COLO668 (cell line): ENCODE data around the gene MED9.

ENCODE experiments used
- DNase-seq: peaks from one replicate; lab custom pipeline; 2025; ENCODE audit not compliant: unreplicated experiment; lab: John Stamatoyannopoulos, UW

The MED9 gene

GRCh38 chr17:17503566-17504130 is 26.8 kb downstream of the MED9 start:
- DNase-seq = no peak

DNA sequence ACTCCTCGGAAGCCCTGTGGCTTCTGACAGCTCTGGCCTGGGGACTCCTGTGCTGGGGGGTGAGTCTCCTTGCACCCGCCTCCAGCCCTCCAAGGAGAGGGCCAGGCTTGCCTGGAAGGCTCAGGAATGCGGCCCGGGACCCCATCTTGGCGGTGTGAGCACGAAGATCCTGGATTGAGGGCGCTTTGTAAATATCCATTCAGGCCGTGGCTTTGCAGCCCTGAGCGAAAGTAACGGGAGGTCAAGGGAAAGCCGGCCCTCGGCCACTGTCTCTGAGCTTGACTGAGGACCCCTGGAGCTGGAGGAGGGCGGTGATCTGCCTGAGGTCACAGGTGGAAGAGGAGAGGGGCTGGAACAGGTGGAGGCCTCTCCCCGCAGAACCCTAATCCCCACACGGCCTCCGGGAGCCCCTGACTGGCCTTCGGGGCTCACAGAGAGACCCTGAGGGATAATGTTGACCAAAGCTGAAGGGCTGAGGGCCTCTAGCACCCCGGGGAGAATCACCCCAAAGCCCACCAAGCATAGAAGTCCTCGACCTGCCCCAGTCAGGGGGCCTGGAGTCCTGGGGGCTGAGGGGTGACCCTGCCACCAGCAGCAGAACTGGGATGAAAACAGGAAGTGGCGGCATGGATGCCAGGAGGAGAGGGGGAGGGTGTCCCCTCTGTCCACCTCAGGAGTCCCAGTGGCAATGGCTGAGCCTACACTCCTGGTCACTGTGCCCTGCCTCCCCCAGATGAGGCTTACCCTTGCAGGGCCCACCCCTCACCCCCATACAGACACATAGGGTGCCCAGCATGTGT is 27.7 kb downstream of the MED9 start:
- DNase-seq = no peak

DNA sequence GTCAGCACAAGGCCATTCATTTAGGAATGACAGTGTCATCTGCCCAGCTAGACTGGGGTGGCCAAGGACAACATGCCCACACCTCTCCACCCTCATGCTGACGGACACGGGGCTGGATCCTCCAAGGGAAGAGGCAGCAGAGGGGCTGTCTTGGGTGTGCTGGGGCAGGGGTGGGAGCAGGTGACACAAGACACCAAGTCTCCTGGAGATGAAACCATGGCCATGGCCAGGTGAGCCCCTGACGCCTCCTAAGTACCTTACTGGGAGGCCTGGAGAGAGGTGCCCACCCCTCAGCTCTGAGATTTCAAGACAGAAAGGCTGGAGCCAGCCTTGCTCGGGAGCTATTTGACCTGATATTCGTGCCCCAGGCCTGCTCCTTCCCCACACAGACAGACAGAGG is 28.4 kb downstream of the MED9 start:
- no peak for DNase-seq

DNA sequence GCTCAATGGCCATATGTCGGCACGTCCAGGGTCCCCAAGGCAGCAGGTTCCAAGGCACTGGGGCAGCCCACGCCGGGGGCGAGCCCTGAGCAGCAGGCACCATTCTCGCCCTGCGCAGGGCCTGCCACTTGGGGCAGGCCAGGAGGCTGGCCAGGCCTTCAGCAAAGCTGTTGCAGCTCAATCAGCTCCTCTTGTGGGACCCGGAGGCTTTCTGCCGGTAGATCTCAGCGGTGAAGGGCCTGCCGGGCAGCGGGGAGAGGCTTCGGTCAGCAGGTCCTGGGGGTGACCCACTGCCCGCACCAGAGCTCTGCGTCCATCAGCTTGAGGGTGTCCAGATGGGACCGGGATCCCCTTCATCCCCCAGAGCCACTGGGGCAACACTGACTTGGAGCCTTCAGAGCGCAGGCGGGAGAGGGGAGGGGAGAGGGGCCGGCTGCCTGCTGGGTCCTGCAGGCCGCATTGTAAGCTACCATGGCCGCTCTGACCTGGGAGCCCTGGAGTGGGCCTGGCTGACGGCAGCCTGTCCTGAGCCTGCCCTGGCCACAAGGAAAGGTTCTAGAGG is 28.9 kb downstream of the MED9 start:
- DNase-seq = no peak

- DNase-seq = no peak
Observed at GRCh38 chr17:17506181-17506741, 29.5 kb downstream of the MED9 start.

DNA sequence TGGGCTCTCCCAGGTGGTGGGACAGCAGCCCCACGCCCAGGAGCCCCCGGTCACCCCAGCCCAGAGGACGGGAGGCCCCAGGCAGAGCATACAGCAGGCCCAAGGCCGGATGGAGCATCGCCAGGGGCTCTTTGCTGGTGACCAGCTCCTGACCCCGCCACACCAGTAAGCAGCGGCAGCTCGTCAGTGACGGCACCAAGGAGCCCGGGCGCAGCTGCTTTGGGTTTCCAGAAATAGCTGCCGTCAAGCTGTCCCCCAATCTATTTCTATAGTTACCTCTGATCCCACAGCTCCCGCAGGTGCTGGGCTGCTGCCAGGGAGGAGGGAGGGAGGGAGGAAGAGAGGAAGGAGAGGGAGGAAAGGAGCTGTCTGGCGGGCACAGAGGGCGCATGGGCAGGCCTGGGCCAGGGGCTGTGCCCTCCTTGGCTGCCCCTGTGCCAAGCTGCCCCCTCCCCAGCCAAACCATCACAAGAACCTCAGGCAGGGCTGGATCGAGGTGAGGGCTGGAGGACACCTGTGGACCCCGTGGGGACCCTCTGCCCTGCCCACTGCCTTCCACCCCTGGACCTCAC is 30.2 kb downstream of the MED9 start:
- DNase-seq = peak; percentile 42

DNA sequence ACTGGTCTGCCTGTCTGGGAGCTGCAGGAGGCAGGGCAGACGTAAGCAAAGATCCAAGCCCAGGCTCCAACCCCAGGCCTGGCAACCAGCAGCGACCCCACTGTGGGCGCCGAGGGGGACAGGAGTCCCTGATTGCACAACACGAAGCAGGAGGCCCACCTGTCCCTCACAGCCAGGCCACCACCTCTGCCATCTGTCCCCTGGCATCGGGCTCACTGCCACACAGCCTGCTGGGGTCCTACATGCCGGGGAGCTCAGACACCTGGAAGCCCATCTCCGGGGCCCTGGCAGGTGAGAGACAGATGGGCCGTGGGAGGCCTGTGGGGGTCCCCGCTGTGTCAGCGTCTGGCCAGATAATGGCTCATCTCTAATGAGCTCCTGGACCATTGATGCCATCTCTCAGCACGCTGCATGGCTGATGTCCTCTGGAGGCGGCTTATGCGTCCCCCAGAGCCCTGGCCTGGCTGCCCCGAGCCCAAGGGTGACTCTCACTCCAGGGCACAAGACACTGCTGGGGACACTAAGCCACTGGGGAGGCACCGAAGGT is 30.7 kb downstream of the MED9 start:
- DNase-seq = no peak

GRCh38 chr17:17508019-17508535 is 31.3 kb downstream of the MED9 start:
- no peak for DNase-seq

DNA sequence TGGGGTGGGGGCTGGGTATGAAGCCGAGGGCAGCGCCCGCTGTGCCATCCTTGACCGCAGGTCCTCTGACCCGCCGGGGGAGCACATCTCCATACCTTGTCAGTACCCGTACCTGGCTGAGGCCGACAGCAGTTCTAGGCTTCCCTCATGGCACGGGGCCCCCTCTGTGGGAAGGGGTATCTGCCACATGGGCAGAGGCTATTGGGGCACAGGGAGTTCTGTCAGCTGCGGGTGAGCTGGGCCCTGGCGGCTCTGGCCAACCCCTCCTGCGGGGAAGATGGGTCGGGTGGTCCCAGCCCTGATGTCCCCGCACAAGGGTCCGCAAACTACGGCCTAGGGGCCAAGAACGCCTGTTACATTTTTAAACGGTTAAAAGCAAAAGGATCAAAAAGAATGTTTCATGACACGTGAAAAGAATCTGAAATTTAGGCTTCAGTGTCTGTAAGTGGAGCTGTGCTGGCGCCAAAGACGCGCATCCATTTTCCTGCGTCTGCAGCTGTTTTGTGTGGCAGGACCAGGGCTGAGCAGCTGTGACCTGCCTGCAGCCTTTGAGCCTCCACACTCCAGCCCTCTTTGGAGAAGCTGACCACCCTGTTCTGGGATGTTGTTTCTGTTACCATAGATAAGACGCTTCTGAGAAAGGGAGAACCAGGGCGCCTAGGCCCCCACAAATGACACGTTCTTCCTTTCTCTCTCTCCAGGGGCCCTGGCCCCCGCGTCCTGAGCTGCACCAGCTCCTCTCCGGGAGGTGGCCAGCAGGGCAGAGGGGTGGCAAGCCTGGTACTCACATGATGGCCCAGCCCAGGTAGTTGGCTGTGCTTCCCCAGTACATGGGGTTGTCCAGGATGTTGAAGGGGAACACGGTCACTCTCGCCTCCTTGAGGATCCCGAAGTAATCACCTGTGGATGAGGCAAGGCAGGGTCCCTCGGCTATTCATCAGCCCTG is 32.1 kb downstream of the MED9 start:
- no peak for DNase-seq

DNA sequence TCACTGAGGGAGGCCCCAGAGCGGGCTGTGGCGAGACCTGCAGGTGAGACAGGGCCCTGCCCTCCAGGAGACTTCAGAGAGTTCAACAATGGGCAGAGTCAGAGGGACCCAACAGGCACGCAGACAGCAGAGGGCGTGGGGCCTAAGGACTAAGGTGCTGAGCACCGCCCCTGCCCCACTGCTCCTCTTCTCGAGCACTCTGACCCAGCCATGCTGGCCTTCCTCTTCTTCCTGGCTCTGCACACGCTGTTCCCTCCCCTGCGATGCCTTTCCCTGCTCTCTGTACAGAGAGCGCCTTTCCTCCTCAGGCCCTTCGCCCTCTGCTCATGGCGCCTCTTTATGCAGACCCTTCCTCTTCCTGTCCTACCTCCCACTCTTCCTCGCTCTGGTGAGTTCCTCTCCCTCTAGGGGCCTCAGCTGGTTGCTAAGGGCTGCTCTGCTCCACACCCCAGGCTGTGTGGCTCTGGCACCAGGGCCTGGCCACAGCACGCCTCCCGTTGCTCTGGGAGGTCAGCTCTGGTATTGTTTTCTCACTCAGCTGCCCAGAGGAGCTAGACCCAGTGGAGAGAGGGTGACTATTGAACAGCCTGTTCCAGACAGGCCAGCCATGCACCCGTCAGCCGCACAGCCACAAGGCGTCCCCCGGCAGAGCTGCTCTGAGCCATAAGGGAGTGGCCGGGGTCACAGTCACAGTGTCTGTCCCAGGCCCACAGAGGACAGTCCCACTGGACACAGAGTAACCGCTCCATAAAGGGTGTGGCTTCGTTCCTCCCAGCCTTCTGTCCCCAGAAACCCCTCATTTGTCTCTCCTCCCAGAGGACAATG is 33.0 kb downstream of the MED9 start:
- no peak for DNase-seq

DNA sequence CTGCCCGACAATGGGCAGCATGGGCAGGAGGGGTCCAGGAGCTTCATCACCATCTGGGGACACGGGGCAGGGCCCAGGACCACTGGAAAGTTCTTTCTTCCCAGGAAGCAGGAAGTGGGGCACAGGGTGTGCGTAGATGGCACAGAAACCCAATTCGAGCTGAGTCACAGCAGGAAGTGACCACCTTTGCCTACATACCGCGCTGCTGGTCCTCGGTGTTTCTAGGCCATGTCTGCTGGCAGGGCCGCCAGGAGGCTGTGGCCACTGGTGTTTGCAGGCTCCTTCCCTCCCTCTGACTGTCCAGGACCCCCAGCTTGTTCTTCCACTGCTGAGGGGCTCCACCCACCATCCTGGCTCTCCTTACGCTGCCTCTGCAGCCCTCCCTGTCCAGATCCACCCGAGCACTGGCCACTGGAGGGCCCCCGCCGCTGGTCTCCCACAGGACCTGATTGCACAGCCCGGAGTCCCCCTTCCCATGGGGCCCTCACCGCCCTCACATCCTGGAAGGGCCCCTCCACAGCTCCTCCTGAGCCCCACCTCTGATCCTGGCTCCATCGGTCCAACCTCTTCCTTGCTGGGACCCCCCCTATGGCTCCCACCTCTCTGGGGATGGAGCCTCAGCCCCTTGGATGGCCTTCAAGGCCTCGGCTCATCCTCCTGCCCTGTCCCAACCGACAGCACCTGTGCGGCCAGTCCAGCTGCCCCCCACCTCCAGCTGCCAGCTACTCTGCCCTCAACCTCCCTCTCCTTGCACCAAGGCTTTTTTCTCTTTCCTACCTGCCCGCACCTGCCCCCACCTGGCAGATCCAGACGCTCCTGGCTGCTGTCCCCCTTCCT is 33.9 kb downstream of the MED9 start:
- DNase-seq = no peak

- no peak for DNase-seq
Observed at GRCh38 chr17:17511293-17511741, 34.5 kb downstream of the MED9 start.

GRCh38 chr17:17511881-17512858 is 35.4 kb downstream of the MED9 start:
- no peak for DNase-seq

GRCh38 chr17:17512866-17513265 is 36.1 kb downstream of the MED9 start:
- no peak for DNase-seq

- DNase-seq = no peak
Observed at GRCh38 chr17:17513626-17514025, 36.8 kb downstream of the MED9 start.

DNA sequence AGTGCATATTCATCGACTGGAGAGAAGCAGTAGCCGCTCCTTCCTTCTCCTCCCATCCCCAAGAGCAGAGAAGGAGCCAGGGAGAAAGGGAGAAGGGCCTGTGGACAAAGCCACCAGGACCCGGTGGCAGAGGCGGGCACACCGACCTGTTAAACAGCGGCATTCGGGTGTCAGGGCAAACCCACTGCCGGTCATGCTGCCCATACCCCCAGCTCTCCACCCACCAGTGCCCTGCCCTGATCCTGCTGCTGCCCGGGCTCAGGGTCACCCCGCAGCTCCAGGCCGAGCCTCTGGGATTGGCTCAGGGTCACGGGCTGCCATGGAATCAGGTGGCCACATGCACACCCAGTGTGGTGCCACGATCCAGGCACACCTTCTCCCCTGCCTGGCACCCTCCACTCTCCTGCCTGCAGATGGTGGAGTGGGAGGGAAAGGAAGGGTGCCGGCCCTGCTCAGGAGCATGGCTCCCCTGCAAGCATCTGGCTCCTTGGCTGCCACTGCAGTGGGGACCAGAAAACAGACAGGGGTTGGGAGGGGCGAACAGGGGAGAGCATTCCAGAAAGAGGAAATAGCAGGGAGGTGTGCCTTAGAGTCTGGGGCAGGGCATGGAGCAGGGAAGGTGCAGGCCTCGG is 37.7 kb downstream of the MED9 start:
- no peak for DNase-seq
